Measurements from ENCODE around the gene TNFAIP2. TPM values are rescaled to one million over a fixed set of nuclear protein-coding genes. Genes with fewer than 3 reads are reported as not detected.

TNFAIP2 gene
- total and polyA plus RNA-seq, 9 of the 15 experiments (the other 6 are each of a cell fraction or from before 2014, with no cell fraction given), result 22.6 to 68.6 (median 44.6) TPM

GRCh38 chr14:103109535-103110441 is 13.5 kb upstream of the TNFAIP2 start (continued):
- TF ChIP-seq MLX (CRISPR knock-in tag; conservative IDR thresholded peaks at IDR 0.05), result no peak
- TF ChIP-seq SMARCE1 (IDR thresholded peaks at IDR 0.05), result peak; percentile 59; the same call in 1 of the 2 replicates
- TF ChIP-seq PATZ1 (CRISPR knock-in tag; IDR thresholded peaks at IDR 0.05; ENCODE audit: borderline replicate concordance), result no peak
- TF ChIP-seq ATF2 (CRISPR knock-in tag; IDR thresholded peaks at IDR 0.05), result no peak
- TF ChIP-seq GABPA (tag; conservative IDR thresholded peaks at IDR 0.05; ENCODE audit: low read depth), result no peak
- no peak for TF ChIP-seq ZNF830 (CRISPR knock-in tag; IDR thresholded peaks at IDR 0.05)
- no peak for TF ChIP-seq RBM34 (IDR thresholded peaks at IDR 0.05; ENCODE audit: borderline replicate concordance, insufficient read depth, low read length)
- TF ChIP-seq TCF7 (IDR thresholded peaks at IDR 0.05; ENCODE audit: borderline replicate concordance), result no peak
- no peak for TF ChIP-seq SIRT6 (IDR thresholded peaks at IDR 0.05; ENCODE audit: low read depth, low read length)
- peak in 1 of 2 experiments; percentile 78; a peak in 1 of 4 replicates for TF ChIP-seq RCOR1 (IDR thresholded peaks at IDR 0.05; ENCODE audit: borderline replicate concordance in 1 of 2, low read depth in 2 of 2, low read length in 2 of 2)
- TF ChIP-seq ZKSCAN1 (IDR thresholded peaks at IDR 0.05; ENCODE audit: low read depth, low read length), result no peak
- no peak for TF ChIP-seq SP2 (IDR thresholded peaks at IDR 0.05; ENCODE audit: extremely low read depth, low read depth, low read length, poor library complexity, severe bottlenecking)
- no peak for TF ChIP-seq ZNF354B (CRISPR knock-in tag; IDR thresholded peaks at IDR 0.05)
- TF ChIP-seq PYGO2 (tag; IDR thresholded peaks at IDR 0.05), result no peak
- no peak for TF ChIP-seq SRSF7 (optimal IDR thresholded peaks at IDR 0.05; ENCODE audit: low read depth, low read length)
- TF ChIP-seq ZNF639 (CRISPR knock-in tag; conservative IDR thresholded peaks at IDR 0.05 in 1 of 2, IDR thresholded peaks at IDR 0.05 in 1 of 2), result no peak
- no peak for TF ChIP-seq IFI16 (CRISPR knock-in tag; IDR thresholded peaks at IDR 0.05)
- TF ChIP-seq ETV5 (CRISPR knock-in tag; IDR thresholded peaks at IDR 0.05; ENCODE audit: low read depth), result no peak
- no peak for TF ChIP-seq ZNF274 (IDR thresholded peaks at IDR 0.05; ENCODE audit: borderline replicate concordance, low read depth, low read length)
- TF ChIP-seq CREBBP (IDR thresholded peaks at IDR 0.05; ENCODE audit: low read depth, low read length), result no peak
- TF ChIP-seq KLF6 (CRISPR knock-in tag; IDR thresholded peaks at IDR 0.05; ENCODE audit: borderline replicate concordance), result no peak
- no peak for TF ChIP-seq PHB2 (IDR thresholded peaks at IDR 0.05; ENCODE audit: low read depth)

All from K562 (cell line).